Nucleus accumbens (tissue), 56 donors: ENCODE results near the gene STRC.
"Not testable (repeated sequence)": the region's sequence is repeated elsewhere in the genome, so short reads cannot be mapped to it uniquely, and the experiment has no call there.

ENCODE experiments used
- DNase-seq, 56 donors: peaks; one replicate each; lab custom pipeline; 2025; lab: John Stamatoyannopoulos, UW

STRC gene

DNA sequence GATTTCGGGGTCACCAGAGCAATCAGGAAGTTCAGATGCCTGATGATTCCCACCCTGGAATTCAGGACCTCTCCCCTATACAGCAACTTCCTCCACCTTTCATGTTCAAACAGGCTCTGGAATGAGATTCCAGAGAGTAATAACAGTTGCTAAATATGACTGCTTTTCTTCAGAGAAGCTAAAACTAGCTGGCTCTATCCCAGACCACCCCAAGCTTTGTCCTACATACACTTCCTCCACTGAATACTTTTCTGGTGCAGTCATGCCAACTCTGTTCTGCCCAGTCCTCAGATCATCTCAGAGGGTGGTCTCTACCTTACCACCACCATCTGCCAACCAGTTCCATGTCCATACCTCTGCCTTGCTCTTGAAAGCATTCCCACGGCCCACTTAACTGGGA is 52.0 kb downstream of the STRC start:
- not testable (repeated sequence) for DNase-seq

DNA sequence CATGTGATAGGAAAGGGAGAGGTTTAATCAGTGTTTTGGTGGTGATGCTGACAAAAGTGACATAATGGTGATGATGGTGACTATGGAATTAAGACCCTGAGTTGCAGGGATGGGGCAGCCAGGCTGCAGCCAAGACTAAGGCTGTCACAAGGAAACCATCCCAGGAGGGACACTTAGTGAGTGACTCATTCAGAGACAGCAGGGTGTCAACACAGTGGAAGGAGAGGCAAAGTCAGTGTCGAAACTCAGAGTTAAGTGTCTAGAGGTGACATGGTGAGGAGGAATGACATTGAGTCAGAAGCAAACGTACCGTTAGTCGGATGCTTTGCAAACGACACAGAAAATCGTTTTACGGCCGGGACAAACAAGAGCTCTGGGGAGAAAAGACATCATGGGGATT is 54.8 kb downstream of the STRC start:
- not testable (repeated sequence) for DNase-seq

DNA sequence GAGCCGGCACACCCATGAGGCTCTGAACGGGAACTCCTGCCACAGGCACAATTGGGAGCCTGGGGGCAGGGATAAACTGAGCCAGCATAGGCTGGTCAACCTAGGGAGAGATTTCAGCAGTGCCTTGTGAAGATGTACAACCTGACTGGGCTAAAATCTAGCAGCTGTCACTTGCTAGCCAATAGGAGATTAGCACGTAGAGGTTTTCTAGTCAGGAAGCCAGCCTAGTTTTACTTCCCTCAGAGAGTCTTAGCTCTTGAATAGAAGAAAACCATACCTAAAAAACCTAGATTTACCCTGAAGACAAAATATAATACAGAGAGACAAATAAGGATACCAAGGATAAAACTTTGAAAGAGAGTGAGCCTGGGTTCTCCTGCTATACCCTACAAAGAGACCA is 55.8 kb downstream of the STRC start:
- DNase-seq, result not testable (repeated sequence)

DNA sequence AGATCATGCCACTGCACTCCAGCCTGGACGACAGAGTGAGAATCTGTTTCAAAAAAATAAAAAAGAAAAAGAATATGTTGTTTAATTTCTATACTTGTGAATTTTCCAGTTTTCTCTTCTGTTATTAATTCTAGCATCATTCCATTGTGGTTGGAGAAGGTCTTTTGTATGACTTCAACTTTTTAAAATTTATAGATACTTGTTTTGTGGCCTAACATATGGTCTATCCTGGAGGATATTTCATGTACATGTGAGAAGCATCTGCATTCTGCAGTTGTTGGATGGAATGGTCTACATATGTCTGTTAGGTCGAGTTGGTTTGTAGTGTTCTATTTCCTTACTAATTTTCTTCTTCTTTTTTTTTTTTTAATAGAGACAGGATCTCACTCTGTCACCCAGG is 65.6 kb downstream of the STRC start:
- DNase-seq, result no peak

DNA sequence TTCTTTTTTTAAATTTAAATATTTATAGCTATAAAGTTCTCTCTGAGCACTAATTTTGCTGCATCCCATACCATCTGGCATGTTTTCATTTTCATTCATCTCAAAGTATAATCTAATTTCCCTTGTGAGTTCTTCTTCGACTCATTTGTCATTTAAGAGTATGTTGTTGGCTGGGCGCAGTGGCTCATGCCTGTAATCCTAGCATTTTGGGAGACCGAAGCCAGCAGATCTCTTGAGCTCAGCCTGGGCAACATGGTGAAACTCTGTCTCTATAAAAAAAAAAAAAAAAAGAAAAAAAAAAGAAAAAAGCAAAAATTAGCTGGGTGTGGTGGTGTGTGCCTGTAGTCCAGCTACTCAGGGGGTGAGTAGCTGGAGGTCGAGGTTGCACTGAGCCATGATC is 66.3 kb downstream of the STRC start:
- DNase-seq, result no peak

DNA sequence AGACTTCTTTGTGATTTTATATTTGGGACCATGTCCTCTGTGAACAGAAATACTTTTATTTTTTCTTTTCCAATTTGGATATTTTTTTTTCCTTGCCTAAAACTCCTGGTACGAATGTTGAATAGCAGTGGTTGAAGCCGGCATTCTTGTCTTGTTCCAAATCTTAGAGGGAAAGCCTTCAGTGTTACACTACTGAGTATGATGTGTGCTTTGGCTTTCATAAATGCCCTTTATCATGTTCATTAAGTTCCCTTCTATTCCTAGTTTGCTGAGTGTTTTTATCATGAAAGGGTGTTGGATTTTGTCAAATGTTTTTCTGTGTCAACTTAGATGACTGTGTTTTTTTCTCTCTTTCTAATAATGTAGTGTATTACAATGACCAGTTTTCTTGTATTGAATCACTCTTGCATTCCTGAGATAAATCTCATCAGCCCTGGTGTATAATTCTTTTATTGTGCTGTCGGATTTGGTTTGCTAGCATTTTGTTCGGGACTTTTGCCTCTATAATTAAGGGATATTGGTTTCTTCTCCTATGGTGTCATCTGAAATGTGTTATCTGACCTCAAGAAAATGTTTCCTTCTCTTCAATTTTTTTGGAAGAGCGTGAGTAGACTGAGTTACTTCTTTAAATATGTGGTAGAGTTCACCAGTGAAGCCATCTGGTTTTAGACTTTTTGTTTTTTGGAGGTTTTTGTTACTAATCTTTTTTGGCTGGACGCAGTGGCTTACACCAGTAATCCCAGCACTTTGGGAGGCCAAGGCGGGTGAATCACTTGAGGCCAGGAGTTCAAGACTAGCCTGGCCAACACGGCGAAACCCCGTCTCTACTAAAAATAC is 67.9 kb downstream of the STRC start:
- no peak for DNase-seq
